Naive thymus-derived CD8-positive, alpha-beta T cell (primary cell): ENCODE results near the gene ALG8. TPM values are rescaled to one million over a fixed set of nuclear protein-coding genes. Genes with fewer than 3 reads are reported as not detected.
"Not testable (repeated sequence)": the region's sequence is repeated elsewhere in the genome, so short reads cannot be mapped to it uniquely, and the experiment has no call there.

ENCODE experiments used
- ATAC-seq, 2 donors: fragments of 150-1000 bp; cut with Tn5 transposase in 1 of 2; sonication (Bioruptor Pico), chemical (Tn5 transposase) in 1 of 2; 1 replicate in 1 of 2; 2 replicates in 1 of 2; pipeline ENCODE4 v1.10.0; 2021; ENCODE audit warnings: mild to moderate bottlenecking in 2 of 2, moderate library complexity in 2 of 2
- POLR2A ChIA-PET: fragments of 350-600 bp; sonication (Branson Sonifier 250); formaldehyde crosslinking; loops from one replicate; lab custom pipeline; 2021; ENCODE audit warnings: antibody characterized with exemption; lab: Charles Lee
- DNase-seq, 10 donors: peaks; one replicate each; pipeline versions ENCODE4 v3.0.0 to v3.0.0-alpha.2; 2020 to 2022
- H3K27ac Mint-ChIP-seq, 10 donors: one replicate each; pipeline ENCODE4 v1.8.0; 2020 to 2022; ENCODE audit warnings: mild to moderate bottlenecking in 10 of 10, mixed read lengths in 10 of 10, moderate library complexity in 4 of 10, inconsistent platforms in 1 of 10
- H3K27me3 Mint-ChIP-seq, 5 donors: one replicate each; pipeline ENCODE4 v1.8.0; 2021 to 2022; ENCODE audit warnings: mixed read lengths in 5 of 5
- H3K36me3 Mint-ChIP-seq, 3 donors: one replicate each; pipeline ENCODE4 v1.8.0; 2020 to 2022; ENCODE audit warnings: mixed read lengths in 3 of 3, mild to moderate bottlenecking in 2 of 3, inconsistent platforms in 1 of 3
- H3K4me1 Mint-ChIP-seq, 4 donors: one replicate each; pipeline ENCODE4 v1.8.0; 2021 to 2022; ENCODE audit warnings: mixed read lengths in 4 of 4
- H3K4me3 Mint-ChIP-seq, 10 donors: one replicate each; pipeline ENCODE4 v1.8.0; 2020 to 2022; ENCODE audit warnings: mild to moderate bottlenecking in 10 of 10, mixed read lengths in 10 of 10, moderate library complexity in 6 of 10, inconsistent platforms in 1 of 10
- H3K9me3 Mint-ChIP-seq, 9 donors: one replicate each; pipeline ENCODE4 v1.8.0; 2020 to 2022; ENCODE audit warnings: mixed read lengths in 9 of 9, mild to moderate bottlenecking in 3 of 9, inconsistent platforms in 1 of 9, moderate library complexity in 1 of 9
- polyA plus RNA-seq, 3 donors: library from polyadenylated mRNA; unstranded; fragments of 300-500 nt; fragmentation: Illumina TruSeq; gene quantifications; one replicate each; pipeline ENCODE4 v1.2.3, GENCODE V29; 2021
- total RNA-seq, 8 experiments: library from RNA in 2 of 8; stranded (reverse) in 2 of 8; gene quantifications; one replicate each; pipeline ENCODE4 v1.2.3 and lab custom pipeline; 2021 to 2026

ALG8 gene
- total and polyA plus RNA-seq, 5 experiments from 2014 or later, result 37.4 to 65.0 (median 54.6) TPM

DNA sequence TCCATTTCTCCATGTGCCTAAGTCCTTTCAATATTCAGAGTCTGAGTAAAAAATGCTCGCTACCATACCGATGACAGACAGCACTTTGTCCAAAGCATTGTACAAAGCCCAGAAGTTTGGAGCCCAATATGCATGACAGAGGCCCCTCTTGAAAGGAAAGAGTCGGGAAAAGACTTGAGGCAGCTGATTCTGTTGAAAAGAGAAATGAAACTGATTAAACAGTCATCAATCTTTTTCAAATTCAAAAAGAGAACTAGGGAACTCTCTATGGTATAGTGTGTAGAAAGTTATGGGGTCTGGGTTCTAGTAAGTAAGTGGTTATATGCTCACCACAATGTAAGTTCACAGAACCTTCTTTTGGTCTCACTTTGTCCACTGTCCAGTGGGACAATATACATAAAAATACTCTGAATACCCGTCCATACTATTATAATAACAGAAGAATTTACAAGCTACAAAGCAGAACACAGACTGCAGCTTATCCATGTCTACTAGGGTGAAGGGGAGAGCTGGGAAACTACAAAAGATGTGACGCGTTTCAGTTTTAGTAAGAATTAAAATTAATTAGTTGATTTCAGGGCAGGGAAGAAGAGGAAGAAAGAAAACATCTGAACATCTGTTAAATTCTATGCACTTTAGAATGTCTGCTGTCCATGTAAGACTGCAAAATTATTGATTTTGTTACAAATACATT, 26.7 kb downstream of the ALG8 start:
- Mint-ChIP-seq H3K27ac (no peak overlapping the region), H3K4me1 (peaks cover 0 to 2% (median 0%) of the 10 kb centered on the region in 4 donors), H3K9me3 (no peaks in the 10 kb centered on the region), H3K4me3 (no peak overlapping the region), H3K36me3 (peaks cover 0 to 77% (median 10%) of the 10 kb centered on the region in 3 donors), H3K27me3 (no peaks in the 10 kb centered on the region)
- POLR2A ChIA-PET, result no interaction called here
- DNase-seq (no peak), ATAC-seq (no peak)

DNA sequence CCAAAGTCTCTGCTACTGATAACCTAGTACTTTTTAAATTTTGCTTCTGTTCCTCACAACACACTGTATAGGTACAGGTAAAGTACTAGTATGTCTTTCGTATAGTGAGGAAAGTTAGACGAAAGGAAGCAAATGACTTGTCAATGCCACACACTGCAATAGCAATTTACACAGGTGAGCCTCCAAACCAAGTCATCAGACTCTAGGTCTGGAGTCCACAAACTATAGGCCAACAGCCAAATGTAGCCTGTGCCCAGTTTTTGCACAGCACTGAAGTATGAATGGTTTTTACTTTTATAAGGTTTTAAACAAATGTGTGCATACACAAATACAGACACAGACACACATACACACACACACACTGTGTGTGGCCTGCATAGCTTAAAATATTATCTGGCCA, 28.1 kb downstream of the ALG8 start:
- peaks cover 0 to 2% (median 0%) of the 10 kb centered on the region in 4 donors for H3K4me1 Mint-ChIP-seq
- POLR2A ChIA-PET, result no interaction called here
- H3K9me3 Mint-ChIP-seq, result no peaks in the 10 kb centered on the region
- DNase-seq, result no peak
- H3K27me3 Mint-ChIP-seq, result no peaks in the 10 kb centered on the region
- peaks cover 5 to 68% (median 16%) of the 10 kb centered on the region in 3 donors for H3K36me3 Mint-ChIP-seq
- no peak overlapping the region for H3K4me3 Mint-ChIP-seq
- peak overlapping the region in 1 of 10 donors; percentile 11 for H3K27ac Mint-ChIP-seq
- no peak for ATAC-seq

DNA sequence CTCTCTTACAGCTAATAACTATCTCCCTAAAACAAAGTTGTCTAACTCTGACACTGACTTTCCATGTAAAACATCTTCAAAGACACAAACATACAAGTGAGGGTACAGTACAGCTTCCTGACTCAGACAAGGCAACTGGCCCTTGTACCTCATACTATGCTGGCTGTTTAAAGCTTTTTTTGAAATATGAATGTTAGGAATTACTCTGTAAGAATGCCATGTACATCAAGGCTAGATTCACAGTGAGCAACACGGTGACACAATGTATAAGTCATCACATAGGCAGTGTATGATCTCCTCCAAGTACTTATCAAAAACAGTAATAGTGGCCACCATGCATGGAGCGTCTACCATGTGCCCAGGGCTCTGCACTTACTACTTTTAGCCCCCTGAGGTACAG, 28.6 kb downstream of the ALG8 start:
- peaks cover 5 to 69% (median 19%) of the 10 kb centered on the region in 3 donors for H3K36me3 Mint-ChIP-seq
- peaks cover 0 to 2% (median 0%) of the 10 kb centered on the region in 4 donors for H3K4me1 Mint-ChIP-seq
- ATAC-seq, result no peak
- no peaks in the 10 kb centered on the region for H3K27me3 Mint-ChIP-seq
- POLR2A ChIA-PET, result no interaction called here
- DNase-seq, result no peak
- H3K4me3 Mint-ChIP-seq, result no peak overlapping the region
- no peak overlapping the region for H3K27ac Mint-ChIP-seq
- H3K9me3 Mint-ChIP-seq, result no peaks in the 10 kb centered on the region

DNA sequence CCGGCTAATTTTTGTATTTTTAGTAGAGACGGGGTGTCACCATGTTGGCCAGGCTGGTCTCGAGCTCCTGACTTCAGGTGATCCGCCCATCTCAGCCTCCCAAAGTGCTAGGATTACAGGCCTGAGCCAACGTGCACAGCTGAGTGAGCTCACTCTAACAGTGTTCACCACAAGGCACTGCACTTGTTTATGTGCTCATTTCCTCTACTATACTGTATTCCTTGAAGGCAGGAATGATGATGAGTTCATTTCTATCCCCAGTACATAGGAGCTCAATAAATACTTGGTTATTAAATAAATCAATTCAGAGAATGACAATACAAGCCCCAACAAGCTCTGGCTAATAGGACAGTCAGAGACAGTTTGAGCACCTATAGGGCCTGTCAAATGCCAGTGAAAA, 29.1 kb downstream of the ALG8 start:
- ATAC-seq (no peak), DNase-seq (no peak)
- Mint-ChIP-seq H3K4me3 (no peak overlapping the region), H3K4me1 (peaks cover 0 to 2% (median 0%) of the 10 kb centered on the region in 4 donors), H3K27me3 (no peaks in the 10 kb centered on the region), H3K36me3 (peaks cover 5 to 72% (median 20%) of the 10 kb centered on the region in 3 donors), H3K27ac (no peak overlapping the region), H3K9me3 (no peaks in the 10 kb centered on the region)
- POLR2A ChIA-PET, result no interaction called here

DNA sequence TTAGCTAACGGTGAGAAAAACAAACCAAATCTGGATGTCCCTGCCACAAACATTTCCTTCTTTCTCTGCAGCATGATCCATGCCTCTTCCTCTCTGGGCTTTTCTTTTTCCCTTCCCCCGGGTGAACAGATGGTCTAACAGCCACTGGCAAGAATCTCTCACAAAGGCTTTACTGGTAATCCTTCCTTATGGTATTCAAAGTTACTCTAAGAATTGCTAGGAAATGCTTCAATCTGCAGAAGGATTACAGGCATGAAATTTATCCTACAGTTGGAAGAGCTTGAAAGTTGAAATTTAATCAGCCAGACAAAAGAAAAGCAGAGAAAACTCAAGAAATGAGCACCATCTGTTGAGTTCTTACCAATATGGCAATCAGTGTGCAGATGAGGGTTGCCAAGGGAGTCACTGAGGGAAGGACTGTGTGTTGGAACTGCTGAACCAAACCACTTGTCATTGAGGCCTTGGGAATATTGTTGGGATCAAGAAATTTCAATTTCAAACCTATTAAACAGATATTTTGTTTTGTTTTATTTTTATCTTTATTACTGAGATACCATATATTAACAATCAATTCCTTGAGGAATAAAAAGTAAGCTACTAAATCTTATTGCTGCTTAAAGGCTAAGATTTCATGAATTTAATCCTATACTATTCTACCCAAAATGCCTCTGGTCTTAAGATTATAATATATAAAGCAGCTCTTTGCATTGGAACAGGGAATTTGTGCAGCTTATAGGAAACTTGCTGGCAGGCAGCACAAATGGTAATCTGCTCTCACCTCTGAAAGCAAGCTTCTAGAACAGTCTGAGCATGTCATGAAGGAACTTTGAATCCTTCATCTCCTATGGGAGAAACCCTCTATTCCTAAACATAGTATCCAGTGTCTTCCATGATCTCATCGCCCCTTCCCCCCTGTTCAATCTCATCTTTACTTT, 30.1 kb downstream of the ALG8 start:
- Mint-ChIP-seq H3K36me3 (peaks cover 5 to 78% (median 20%) of the 10 kb centered on the region in 3 donors), H3K9me3 (no peaks in the 10 kb centered on the region), H3K4me3 (no peak overlapping the region), H3K27me3 (no peaks in the 10 kb centered on the region), H3K27ac (peak overlapping the region in 2 of 10 donors; percentile 21), H3K4me1 (peaks cover 0 to 2% (median 0%) of the 10 kb centered on the region in 4 donors)
- ATAC-seq, result no peak
- DNase-seq, result no peak
- POLR2A ChIA-PET, result no interaction called here

DNA sequence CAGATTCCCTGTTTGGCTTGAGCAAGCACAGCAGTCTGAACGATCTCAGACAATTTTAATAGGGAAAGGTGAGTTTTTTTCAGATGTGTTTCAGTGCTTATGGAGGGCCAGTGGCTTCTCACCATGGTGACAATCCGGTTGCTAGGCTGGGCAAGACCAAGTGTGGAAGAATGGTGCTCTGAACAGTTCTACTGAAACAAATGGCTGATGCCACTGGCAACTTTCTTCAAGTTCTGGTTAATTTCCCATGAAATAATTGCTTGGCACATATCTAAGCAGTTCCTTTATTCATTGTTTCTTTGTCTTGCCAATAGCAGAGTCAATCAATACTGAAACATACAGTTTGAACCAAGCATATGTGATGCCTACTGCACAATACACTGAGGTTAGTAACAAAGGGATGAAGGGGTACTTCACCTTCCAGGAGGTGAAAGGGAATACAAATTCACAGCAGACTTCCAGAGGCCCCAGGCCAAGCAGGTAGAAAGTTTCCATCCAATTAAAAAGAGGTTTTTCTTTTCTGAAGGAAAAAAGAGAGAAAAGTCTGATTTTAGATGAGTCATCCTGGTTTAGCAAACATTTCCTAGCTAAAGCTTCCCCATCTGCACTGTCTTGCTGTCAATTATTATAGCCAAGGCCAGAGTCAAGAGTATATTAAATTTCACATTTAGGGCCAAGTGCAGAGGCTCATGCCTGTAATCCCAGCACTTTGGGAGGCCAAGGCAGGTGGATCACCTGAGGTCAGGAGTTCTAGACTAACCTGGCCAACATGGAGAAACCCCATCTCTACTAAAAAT, 38.6 kb downstream of the ALG8 start:
- H3K4me1 Mint-ChIP-seq, result no peaks in the 10 kb centered on the region
- peaks cover 11 to 70% (median 32%) of the 10 kb centered on the region in 3 donors for H3K36me3 Mint-ChIP-seq
- POLR2A ChIA-PET, result no interaction called here

DNA sequence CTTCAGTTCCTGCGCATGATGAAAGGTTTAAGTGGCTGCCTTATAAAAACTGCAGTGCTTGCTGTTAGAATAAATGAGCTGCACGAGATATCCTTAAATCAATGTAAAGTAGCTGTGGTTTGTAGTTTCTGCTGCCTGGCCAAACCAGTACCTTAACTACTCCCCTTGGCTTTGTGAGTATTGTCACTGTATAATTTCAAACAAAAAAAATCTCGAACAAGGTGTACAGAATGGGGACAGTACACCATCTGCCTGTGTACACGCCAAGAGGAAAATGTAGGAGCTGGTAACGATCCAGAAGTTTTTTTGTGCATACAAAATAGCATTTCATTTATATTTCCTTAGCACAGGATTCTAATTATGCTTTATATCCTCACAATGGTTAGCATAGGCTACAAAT, 39.2 kb downstream of the ALG8 start:
- no peak overlapping the region for H3K4me3 Mint-ChIP-seq
- H3K9me3 Mint-ChIP-seq, result no peaks in the 10 kb centered on the region
- DNase-seq (no peak), ATAC-seq (no peak)
- H3K27me3 Mint-ChIP-seq, result no peaks in the 10 kb centered on the region
- no peaks in the 10 kb centered on the region for H3K4me1 Mint-ChIP-seq
- POLR2A ChIA-PET, result no interaction called here
- H3K36me3 Mint-ChIP-seq, result peaks cover 11 to 69% (median 32%) of the 10 kb centered on the region in 3 donors
- H3K27ac Mint-ChIP-seq, result peak overlapping the region in 1 of 10 donors; percentile 11

More for the DNA sequence above, 38.6 kb downstream of the ALG8 start:
- ATAC-seq (no peak), DNase-seq (no peak)
- H3K9me3 Mint-ChIP-seq, result no peaks in the 10 kb centered on the region
- no peak overlapping the region for H3K4me3 Mint-ChIP-seq
- H3K27me3 Mint-ChIP-seq, result no peaks in the 10 kb centered on the region
- peak overlapping the region in 1 of 10 donors; percentile 52 for H3K27ac Mint-ChIP-seq

DNA sequence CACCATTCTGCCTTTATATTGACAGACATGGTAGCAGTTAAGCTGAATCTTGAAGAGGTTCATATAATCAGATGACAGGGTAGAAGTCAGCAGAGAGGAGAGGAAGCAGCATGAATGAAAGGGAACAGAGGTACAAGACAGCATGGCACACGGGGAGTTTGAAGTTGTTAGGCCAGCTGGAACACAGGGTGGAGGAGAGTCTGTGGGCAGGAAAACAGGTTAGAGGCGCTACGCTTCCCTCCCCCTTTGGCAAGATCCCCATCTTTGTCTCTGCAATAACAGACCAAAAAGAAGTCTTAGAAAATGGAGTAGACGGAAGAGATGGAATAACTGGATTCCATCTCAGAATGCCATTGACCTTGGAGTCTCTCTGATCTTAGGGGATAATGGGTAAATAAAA, 39.8 kb downstream of the ALG8 start:
- H3K27ac Mint-ChIP-seq, result no peak overlapping the region
- ATAC-seq, result no peak
- H3K36me3 Mint-ChIP-seq, result peaks cover 11 to 70% (median 32%) of the 10 kb centered on the region in 3 donors

DNA sequence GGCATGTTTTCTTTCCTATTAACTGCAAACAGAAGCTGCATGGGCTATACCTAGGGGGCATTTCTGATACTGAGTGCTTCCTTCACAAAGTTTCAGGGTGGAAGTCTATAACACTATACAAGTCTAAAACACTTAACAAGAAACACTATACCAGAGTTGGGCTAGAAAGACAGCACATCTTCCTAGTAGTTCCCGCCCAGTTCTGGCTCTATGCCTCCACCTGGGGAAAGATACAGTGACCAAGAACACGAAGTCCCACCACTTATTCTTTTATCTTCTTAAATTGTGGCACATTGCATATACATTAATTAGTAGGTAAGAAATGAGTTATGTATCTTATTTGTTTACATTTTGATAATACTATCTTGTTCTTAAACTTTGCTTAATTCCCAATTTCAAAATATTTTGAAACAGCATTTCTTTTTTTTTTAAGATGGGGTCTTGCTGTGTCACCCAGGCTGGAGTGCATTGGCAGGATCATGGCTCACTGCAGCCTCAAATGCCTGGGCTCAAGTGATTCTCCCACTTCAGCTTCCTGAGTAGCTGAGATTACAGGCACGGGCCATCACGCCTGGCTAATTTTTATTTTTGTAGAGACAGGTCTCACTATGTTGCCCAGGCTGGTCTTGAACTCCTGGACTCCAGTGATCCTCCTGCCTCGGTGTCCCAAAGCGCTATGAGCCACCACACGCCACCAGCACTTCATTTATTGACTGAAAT, 41.6 kb downstream of the ALG8 start:
- no peaks in the 10 kb centered on the region for H3K27me3 Mint-ChIP-seq
- ATAC-seq (no peak), DNase-seq (no peak)
- H3K36me3 Mint-ChIP-seq, result peaks cover 11 to 57% (median 34%) of the 10 kb centered on the region in 3 donors
- no peak overlapping the region for H3K27ac Mint-ChIP-seq
- POLR2A ChIA-PET, result no interaction called here
- H3K4me3 Mint-ChIP-seq, result no peak overlapping the region
- H3K9me3 Mint-ChIP-seq, result no peaks in the 10 kb centered on the region
- H3K4me1 Mint-ChIP-seq, result peaks cover 0 to 8% (median 5%) of the 10 kb centered on the region in 4 donors

More for the DNA sequence above, 39.8 kb downstream of the ALG8 start:
- Mint-ChIP-seq H3K4me1 (peaks cover 0 to 3% (median under 1%) of the 10 kb centered on the region in 4 donors), H3K27me3 (no peaks in the 10 kb centered on the region), H3K4me3 (no peak overlapping the region), H3K9me3 (no peaks in the 10 kb centered on the region)
- POLR2A ChIA-PET, result no interaction called here
- no peak for DNase-seq

DNA sequence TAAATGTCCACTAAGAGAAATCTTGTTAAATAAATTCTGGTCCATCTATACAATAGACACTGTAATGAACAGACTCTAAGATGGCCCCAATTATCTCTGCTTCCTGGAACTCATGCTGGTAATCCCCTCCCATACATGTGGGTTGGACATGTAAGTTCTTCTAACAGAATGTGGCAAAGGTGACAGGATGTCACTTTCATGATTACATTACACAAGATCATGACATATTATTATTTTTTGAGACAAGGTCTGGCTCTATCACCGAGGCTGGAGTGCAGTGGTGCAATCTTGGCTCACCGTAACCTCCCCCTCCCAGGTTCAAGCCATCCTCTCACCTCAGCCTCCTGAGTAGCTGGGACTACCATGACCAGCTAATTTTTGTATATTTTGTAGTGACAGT, 45.2 kb downstream of the ALG8 start:
- Mint-ChIP-seq H3K36me3 (peaks cover 4 to 30% (median 16%) of the 10 kb centered on the region in 3 donors), H3K4me1 (peaks cover 0 to 8% (median 5%) of the 10 kb centered on the region in 4 donors), H3K9me3 (no peaks in the 10 kb centered on the region), H3K27ac (no peak overlapping the region), H3K4me3 (no peak overlapping the region), H3K27me3 (no peaks in the 10 kb centered on the region)
- peak in 1 of 2 donors; percentile 74 for ATAC-seq
- peak in 1 of 10 donors; percentile 16 for DNase-seq
- POLR2A ChIA-PET, result no interaction called here

DNA sequence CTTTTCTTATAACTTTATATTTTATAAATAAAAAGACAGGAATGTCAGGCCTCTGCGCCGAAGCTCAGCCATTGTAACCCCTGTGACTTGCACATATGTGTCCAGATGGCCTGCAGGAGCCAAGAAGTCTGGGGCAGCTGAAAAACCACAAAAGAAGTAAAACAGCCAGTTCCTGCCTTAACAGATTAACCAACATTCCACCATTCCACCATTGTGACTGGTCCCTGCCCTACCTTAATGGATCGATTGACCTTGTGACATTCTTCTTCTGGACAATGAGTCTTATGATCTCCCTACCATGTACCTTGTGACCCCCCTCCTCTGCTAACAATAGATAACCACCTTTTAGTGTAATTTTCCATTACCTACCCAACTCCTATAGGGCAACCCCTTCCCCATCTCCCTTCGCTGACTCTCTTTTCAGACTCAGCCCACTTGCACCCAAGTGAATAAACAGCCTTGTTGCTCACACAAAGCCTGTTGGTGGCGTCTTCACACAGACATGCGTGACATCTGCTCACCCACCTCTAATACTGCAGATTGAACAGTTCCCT, 52.8 kb downstream of the ALG8 start:
- H3K9me3 Mint-ChIP-seq, DNase-seq, ATAC-seq, POLR2A ChIA-PET, H3K4me3 Mint-ChIP-seq, H3K27me3 Mint-ChIP-seq, H3K4me1 Mint-ChIP-seq, H3K27ac Mint-ChIP-seq, H3K36me3 Mint-ChIP-seq: not testable (repeated sequence)

DNA sequence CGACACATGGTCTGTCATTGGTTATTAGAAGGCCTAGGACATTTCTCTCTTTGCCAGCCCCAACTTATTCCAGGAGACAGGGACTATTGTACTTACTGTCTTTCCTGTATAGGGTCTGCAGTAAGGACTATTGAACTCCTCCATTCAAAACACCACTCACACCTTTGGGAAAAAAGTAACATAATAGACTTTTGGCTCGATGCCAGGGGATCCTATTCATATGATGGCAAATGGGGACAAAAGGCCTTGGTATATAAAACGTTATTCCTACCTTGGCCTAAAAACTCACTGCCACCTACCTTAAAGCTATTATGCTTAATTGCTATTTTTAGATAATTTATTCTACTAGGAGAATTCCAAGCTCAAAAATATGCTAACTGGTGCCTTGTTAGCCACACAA, 53.5 kb downstream of the ALG8 start:
- H3K27ac Mint-ChIP-seq, result no peak overlapping the region
- DNase-seq (no peak), ATAC-seq (no peak)
- H3K4me1 Mint-ChIP-seq, result peaks cover 9 to 16% (median 15%) of the 10 kb centered on the region in 4 donors
- no peaks in the 10 kb centered on the region for H3K9me3 Mint-ChIP-seq
- H3K4me3 Mint-ChIP-seq, result no peak overlapping the region
- no peaks in the 10 kb centered on the region for H3K27me3 Mint-ChIP-seq
- no peaks in the 10 kb centered on the region for H3K36me3 Mint-ChIP-seq
- POLR2A ChIA-PET, result no interaction called here
